ENCODE data around the gene UTP18.

The UTP18 gene

GRCh38 chr17:51335883-51336822 lies 75.8 kb downstream of the UTP18 start:
- DNase-seq = no peak

GRCh38 chr17:51341457-51341856 lies 81.1 kb downstream of the UTP18 start:
- no peak for DNase-seq

GRCh38 chr17:51342257-51342656 lies 81.9 kb downstream of the UTP18 start:
- DNase-seq = no peak

DNA sequence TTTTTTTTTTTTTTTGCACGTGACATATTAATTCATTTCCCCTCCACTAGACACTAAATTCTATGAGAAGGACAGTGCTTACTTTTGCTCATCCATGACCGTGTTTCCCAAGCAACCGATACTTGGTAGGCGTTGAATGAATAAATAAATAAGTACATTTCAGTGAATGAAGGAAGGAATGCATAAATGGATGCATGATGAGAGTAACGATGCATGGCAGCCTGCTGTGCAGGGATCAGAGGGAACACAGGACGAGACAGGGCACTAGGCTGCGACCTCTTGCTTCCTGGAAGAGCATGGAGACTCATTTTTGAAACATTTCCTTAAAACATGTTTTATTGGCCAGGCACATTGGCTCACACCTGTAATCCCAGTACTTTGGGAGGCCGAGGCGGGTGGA lies 84.2 kb downstream of the UTP18 start:
- no peak for DNase-seq

GRCh38 chr17:51346218-51346982 lies 86.1 kb downstream of the UTP18 start:
- DNase-seq = no peak
